GM21619 (cell line): Measurements from ENCODE around the gene DDIT3.

Experiments used
- ATAC-seq: cut with Tn5 transposase; IDR thresholded peaks from one replicate; pipeline ENCODE4 v1.9.1; 2021; ENCODE audit not compliant: unreplicated experiment

Gene DDIT3

DNA sequence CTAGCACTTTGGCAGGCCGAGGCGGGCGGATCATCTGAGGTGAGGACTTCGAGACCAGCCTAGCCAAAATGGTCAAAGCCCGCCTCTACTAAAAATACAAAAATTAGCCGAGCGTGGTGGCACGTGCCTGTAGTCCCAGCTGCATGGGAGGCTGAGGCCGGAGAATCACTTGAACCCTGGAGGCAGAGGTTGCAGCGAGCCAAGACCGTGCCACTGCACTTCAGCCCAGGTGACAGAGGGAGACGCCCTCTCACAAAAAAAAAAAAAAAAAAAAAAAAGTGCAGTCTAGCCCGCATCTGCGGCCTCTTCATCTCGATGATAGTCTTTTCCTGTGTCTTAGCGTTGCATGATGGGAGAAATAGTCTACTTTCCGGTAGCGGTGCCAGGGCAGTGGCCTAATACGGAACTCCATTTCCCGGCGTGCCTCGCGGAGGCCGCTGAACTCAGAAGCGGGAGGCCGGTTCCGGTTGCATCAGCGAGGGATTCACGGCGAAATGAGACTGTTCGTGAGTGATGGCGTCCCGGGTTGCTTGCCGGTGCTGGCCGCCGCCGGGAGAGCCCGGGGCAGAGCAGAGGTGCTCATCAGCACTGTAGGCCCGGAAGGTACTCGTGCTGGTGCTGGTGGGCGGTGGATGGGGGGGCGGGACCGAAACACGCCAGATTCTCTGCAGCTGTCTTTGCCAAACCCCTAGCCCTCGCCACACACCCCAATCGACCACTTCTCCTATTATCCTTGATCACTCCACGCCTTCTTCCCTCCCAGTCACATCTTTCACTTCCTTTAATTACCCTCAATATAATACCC lies 32.5 kb downstream of the DDIT3 start, which contains the start of gene MARS1:
MARS1 (plus strand) TSS at position 472 of the 805 bp plus-strand sequence; CDS start at position 495, 23 bp downstream.
- peak; percentile 97 for ATAC-seq

DNA sequence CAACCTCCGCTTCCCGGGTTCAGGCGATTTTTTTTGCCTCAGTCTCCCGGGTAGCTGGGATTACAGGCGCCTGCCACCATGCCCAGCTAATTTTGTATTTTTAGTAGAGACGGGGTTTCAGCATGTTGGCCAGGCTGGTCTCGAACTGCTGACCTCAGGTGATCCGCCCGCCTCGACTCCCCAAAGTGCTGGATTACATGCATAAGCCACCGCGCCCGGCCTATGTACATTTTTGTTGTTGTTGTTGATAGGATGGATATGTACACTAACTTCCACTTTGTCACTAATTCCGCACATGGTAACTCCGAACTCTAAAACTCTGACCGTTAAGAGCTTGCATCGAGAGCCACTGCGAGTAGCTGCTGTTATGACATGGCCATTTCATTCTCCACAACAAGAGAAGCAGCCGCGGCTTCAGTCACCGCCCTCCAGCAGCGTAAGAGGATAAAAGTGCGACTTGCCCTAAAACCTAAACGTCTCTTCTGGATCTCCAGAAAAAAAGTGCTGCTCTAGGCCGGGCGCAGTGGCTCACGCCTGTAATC lies 33.2 kb downstream of the DDIT3 start:
- ATAC-seq = no peak

DNA sequence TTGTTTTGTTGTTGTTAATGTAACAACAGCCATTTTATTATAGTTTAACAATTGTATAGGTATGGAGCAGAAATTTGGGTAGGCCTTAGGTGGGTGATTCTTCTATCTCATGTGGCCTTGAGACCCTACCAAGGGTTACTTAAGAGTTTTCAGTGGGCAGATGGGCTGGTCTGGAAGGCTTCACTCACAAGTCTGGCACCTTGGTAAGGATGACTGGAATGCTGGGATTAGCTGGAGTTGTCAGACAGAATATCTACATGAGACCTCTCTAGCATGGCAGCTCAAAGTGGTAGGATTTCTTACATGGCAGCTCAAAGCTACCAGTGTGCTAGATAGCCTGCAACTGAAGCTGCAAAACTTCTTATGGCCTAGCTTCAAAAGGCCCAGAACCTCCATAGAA lies 34.6 kb downstream of the DDIT3 start:
- no peak for ATAC-seq

DNA sequence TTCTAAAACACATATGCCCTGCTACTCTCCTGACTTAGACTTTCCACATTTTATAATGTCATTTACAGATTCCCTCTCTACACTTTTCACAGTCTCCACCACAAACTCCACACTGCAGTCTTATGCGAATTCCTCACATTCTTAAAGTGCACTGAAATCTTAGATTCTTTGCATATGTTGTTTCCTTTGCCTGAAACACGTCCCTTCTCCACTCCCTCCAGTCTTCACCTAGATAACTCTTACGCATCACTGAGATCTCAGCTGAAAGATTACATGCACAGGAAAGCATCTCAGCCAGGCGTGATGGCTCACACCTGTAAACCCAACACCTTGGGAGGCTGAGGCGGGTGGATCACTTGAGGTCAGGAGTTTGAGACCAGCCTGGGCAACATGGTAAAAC lies 36.8 kb downstream of the DDIT3 start:
- no peak for ATAC-seq

DNA sequence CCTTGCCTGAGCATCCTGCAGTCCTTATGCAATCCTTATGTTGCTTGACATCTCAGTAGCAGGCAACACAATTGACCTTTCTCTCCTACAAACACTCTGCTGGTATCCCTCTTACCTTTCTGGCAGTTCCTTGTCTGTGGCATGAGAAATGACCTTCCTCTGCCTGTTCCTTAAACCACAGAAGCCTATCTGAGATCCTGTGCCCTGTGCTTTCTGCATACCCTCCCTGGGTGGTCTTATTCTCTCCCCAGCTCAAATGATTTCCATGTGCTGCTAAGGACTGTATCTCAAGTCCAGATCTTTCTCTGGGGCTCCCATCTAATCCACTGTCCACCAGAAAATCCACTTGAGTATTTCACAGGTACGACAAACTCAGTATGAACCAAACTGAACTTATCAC lies 38.6 kb downstream of the DDIT3 start:
- ATAC-seq = no peak

DNA sequence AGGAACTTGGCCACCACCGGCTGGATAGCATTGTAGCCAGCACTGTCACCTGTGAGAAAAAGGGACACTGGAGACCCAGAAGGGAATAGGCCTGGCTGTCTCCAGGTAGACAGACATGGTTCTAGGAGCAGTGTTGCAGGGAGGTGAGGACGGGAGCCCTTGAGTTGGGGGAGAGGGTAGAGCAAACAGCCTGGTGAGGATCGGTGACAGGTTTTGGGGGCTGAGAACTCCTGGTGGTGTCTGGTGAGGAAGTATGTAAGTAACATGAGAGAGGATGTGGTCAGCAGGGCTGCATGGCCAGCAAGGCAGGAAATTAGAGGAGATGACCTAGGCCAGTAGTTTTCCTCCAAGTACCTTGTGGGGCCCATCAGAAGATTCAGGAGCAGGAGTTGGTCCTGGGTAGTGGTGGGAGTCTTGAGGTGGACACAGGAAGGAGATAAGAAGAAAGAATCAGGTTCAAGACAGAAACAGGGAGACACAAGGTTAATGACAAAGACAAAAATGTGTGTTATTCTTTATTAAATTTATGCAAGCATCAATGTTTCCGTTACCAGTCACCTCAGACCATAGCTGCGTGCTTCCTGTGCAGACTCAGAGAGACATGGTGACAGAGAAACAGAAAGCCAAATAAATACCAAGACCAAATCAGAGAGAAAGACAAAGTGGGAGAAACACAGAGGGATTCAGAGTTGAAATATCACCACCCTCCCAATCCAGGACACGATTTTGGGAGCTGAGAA lies 40.8 kb downstream of the DDIT3 start, which contains the start of gene ARHGAP9:
ARHGAP9 (minus strand) TSS at position 491 of the 740 bp plus-strand sequence; CDS start at position 31, 460 bp downstream.
- ATAC-seq = peak; percentile 36

DNA sequence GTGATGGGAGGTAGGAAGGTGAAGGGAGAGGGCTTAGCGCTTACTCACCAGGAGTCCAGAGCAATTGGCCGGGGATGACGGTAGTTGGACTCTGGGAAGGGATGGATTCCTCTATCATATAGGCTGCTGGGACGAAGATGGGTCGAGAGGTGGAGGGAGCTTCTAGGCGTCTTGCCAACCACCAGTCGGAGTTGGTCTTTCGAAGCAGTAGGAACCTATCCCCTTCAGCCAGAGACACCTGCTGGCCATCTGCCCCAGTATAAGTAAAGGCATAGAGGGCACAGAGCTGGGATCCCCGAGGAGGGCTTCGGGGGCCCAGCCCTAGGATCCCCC lies 41.3 kb downstream of the DDIT3 start:
- no peak for ATAC-seq

DNA sequence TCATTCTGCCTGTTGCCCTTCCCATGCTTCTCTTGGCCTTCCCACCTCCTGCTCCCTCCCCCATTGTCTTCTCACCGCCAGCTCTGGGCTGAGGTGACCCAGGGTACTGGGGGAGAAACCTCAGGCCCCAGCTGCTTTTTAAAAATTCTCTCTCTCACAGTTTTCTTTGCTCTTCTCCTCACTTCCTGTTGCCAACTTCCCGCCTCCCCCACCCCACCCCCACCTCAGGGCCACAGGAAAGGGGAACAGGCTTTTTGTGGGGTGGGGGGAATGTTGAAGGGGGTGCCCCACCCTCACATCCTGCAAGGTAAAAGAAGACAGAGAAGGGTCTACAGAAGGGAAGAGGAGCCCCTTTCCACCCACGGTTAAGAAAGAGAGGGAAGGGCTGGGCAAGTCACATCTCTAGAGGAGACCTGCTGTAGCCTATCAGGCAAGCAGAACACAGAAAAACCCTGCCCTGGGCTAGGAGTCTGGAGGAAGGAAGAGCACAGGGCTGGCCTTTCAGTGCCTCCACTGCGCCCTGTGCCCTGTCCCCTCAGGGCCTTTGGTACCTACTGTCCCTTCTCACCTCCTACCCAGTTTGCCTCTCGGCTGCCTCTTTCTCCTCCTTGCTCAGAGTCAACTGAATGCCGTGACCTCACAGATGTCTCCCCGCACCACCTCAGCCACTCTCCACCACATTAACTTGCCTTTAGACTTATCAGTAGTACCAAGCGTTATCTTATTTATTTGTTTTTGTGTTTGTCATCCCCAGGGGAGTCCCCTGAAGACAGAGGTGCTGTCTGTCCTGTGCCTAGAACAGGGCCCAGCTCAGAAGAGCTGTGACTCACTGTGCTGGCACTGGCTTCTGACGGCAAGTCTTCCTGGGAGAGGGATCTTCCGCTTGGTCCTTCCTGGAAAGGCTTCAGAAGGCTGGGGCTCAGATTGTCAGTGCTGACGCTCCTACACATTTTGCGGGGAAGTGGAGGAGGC lies 42.3 kb downstream of the DDIT3 start:
- ATAC-seq = peak; percentile 31

DNA sequence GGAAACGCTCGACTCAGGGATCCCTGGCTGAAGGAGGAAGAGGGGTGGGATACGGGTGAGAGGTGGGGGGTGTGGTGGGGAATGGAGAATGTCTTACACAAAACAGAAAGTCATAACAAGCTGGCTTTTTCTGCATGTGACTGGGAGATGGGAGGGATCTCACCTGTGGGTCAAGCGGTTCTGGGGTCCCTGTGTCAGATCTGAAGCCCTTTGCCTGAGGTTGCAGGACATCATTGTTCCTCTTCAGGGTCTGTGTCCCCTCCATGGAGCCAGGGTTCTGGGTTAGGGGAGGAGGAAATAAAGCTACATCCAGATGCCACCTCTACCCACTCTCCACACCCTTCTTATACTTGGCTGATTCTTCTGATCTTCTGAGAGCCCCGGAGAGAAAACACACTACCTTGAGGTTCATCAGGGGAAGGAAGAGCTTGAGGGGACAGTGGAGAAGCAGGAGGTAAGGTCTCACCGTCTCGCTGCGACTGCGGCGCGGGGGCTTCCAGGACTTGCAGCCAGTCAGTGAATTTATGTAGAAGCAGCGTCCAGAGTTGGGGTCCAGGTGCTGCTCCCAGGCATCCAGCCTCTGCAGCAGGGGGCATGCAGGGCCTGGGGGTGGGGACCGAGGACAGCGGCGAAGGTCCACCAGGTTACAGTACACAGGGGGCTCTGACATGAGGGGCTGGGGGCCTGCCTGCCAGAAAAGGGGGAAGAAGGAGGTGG lies 43.2 kb downstream of the DDIT3 start:
- no peak for ATAC-seq

DNA sequence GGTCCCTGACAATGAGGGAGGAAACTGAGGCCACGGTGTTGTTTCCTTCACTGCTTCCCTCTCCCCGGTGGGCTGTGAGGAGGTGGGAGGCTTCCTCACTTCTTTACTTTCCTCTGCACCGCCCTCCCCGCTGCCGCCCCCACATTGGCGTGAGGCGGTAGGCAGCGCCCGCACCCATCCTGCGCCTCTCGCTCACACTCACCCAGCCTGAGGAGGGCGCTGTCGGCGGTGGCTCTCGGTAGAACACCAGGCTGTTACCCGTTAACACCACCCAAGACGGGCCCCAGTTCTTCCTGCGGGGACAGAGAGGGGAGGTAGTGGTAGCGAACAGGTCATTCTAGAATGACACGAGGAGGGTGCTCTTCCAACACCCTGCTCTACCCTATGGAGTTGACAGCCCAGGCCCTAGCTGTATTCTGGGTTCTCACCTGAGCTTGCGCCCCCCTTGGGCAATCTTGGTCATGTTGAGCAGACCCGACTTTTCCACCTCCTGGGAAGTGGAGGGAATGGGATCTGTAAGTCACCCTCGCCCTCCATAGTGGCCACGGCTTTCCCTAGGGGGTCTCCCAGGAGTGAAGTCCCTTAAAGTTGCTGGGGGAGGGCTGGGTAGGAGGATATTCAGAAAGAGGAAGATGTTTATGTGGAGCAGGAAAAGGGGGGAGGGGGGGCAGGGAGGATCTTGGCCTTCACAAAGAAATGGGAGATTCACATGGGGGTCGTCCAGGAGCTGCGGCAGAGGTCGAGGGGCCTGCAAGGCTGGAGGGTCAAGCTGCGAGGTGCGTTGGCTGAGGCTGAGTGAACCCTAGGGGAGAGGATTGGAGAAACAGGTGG lies 43.9 kb downstream of the DDIT3 start:
- ATAC-seq = peak; percentile 31

DNA sequence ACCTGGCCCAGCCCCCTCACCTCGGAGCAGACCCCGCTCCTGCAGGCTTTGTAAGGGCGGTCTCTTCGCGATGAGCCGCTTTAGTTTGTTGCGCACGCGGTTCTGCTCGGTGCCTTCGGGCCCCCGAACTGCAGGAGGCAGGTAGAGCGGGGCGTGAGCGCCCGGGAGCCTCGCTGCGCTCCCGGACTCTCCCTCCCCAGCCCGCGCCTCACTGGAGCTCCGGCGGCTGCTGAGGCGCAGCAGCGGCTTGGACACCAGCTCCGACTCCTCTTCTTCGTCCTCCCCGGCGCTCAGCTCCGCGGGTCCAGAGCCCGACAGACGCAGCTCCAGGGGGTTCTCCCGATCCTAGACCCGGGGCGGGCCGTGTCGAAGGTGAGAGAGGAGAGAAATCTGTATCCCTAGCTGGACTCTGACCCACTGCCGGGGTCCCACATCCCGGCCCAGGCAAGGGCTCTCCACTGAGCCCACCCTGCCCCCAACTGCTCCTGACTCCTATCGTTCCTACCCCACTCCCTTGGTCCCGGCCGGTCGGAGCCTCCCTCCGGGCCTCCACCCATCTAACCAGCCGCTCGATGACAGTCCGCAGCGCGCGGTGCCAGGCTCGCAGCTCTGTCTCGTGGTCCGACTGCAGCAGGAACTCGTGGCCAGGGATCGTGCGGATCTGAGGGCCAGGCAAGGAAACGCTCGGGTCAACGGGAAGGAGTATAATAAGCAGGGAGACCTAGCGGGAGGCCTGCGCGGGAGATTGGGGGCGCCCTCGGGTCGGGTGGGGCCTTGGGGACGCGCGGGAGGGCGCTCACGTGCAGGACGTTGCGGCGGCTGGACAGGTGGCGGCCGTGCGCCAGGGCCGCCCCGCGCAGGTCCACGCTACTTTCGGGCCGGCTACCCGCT lies 44.8 kb downstream of the DDIT3 start:
- no peak for ATAC-seq

DNA sequence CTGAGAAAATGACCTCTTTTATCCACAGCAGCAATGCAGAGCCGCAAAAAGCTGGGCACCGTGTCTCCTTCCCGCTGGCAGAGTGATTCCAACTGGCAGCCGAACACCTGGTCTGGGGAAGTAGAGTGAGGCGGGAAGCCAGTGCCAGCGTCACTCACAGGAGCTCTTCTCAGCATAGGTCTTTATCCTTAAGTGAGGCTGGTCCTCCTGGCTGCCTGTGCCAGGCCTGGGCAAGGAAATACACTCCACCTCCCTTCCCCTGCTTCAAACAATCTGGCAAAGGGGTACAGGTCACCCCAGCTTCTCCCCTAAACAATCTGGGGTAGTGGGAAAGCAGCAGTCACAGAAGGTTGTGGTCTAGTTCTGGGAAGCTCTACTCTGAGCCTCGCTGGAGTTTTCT lies 45.5 kb downstream of the DDIT3 start:
- ATAC-seq = no peak

DNA sequence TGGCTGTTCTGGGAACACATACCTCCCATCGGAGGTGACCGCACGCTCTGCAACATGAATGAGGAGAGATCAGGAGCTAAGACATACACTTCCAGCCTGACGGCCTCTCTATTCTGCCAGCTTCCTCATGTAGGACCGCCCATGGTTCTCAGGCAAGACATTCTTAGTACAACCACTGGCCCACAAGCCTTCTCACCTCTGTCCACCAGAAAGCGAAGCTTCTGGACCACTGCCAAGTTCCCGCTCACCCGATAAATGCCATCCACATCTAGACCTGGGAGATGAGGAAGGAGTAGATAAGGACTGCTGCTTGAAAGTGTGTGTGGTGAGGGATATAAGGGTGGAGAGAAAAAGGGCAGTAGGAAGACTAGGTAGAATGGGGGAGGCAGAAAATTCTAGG lies 45.9 kb downstream of the DDIT3 start:
- ATAC-seq = no peak

DNA sequence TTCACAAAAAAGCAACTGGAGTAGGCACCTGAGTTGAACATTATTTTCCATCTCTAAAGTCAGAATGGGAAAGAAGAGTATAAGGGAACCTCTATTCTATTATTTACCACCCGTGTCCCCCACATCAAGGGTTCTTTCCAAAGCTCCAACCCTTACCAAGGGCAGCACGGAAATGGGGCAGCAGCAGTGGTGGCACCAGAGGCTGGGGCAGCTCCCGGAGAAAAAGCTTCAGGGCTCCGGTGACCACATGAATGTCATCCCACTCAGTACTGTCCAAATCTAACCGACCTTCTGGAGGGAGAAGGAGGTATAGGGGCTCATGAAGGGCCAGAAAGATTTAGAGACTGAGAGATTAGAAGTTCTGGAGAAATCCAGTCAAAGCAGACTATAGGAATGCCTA lies 46.4 kb downstream of the DDIT3 start:
- ATAC-seq = no peak

DNA sequence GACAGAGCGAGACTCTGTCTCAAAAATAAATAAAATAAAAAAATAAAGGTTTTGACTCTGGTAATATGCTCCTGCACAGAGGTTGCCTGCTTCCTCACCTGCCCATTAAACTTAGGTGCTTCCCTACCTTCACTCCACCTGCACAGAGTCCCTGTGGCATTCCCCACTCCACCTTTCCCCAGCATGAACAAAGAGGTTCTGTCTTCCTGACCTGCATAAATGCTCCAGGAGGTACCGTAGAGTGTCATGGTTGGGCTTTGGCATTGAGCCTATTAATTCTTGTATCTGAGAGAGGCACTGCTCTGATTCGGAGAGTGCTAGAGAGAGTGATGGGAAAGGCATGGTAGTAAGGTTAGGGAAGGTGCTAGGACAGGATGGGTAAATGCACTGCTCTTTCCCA lies 46.9 kb downstream of the DDIT3 start:
- no peak for ATAC-seq

DNA sequence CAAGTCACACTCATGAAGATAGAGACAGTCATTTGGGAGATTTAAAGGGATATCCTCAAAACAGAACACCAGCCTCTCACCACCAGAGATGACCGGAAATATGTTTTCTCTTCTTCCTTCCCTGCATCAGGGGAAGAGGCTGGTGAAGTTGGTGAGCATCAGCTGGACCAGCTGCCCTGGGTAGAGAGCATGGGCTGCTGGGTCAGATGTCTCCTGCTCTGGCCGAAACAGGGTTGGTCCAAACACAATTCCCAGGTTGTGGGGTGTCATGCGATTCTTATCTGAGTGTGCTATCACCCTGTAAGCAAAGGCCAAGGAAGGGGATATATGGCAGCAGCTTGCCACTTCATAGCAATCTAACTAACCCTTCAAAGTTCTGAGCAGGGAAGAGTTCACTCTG lies 47.9 kb downstream of the DDIT3 start:
- ATAC-seq = no peak

DNA sequence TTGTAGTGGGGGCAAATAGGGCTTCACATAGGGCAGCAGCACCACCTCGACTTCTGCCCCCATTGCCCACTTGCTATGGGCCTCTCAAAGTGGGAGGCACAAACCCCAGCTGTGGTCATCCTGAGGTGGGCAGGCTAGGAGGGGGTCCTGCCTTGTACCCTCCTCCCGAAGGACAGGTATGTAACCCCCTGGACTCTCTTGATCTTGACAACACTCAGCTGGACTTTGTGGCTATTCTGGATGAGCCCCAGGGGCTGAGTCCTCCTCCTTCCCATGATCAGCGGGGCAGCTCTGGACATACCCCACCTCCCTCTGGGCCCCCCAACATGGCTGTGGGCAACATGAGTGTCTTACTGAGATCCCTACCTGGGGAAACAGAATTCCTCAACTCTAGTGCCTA lies 48.7 kb downstream of the DDIT3 start:
- no peak for ATAC-seq

DNA sequence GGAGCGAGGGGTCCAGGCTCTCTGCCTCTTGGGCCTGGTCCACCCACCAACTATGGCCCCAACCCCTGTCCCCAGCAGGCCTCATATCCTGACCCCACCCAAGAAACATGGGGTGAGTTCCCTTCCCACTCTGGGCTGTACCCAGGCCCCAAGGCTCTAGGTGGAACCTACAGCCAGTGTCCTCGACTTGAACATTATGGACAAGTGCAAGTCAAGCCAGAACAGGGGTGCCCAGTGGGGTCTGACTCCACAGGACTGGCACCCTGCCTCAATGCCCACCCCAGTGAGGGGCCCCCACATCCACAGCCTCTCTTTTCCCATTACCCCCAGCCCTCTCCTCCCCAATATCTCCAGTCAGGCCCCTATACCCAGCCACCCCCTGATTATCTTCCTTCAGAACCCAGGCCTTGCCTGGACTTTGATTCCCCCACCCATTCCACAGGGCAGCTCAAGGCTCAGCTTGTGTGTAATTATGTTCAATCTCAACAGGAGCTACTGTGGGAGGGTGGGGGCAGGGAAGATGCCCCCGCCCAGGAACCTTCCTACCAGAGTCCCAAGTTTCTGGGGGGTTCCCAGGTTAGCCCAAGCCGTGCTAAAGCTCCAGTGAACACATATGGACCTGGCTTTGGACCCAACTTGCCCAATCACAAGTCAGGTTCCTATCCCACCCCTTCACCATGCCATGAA lies 49.2 kb downstream of the DDIT3 start:
- ATAC-seq = no peak
